ENCODE results near the gene SLAMF9. TPM values are rescaled to one million over a fixed set of nuclear protein-coding genes. Genes with fewer than 3 reads are reported as not detected.

Gene SLAMF9
- total RNA-seq, 6 experiments from 2014 or later: 0.68 to 2.2 (median 1.6) TPM; not detected in 2

- no peak for ATAC-seq
- peaks cover 16 to 20% (median 19%) of the 10 kb centered on the region in 4 donors for H3K36me3 ChIP-seq
- peak overlapping the region; percentile 34 to 91 (median 84) for H3K27ac ChIP-seq
- peaks cover 0 to 26% (median 13%) of the 10 kb centered on the region in 4 donors for H3K4me1 ChIP-seq
- peak in 1 of 3 donors; percentile 42 for DNase-seq
- no peaks in the 10 kb centered on the region for H3K27me3 ChIP-seq
- no peaks in the 10 kb centered on the region for H3K9me3 ChIP-seq
- H3K4me3 ChIP-seq: peak overlapping the region; percentile 67 to 91 (median 85)
- 44% methylated on average over 14 of the region's 18 CpGs for WGBS (ENCODE audit: insufficient coverage, low coverage, low lambda C conversion rate, missing lambda C conversion rate)
- TF ChIP-seq, protein P1, sequence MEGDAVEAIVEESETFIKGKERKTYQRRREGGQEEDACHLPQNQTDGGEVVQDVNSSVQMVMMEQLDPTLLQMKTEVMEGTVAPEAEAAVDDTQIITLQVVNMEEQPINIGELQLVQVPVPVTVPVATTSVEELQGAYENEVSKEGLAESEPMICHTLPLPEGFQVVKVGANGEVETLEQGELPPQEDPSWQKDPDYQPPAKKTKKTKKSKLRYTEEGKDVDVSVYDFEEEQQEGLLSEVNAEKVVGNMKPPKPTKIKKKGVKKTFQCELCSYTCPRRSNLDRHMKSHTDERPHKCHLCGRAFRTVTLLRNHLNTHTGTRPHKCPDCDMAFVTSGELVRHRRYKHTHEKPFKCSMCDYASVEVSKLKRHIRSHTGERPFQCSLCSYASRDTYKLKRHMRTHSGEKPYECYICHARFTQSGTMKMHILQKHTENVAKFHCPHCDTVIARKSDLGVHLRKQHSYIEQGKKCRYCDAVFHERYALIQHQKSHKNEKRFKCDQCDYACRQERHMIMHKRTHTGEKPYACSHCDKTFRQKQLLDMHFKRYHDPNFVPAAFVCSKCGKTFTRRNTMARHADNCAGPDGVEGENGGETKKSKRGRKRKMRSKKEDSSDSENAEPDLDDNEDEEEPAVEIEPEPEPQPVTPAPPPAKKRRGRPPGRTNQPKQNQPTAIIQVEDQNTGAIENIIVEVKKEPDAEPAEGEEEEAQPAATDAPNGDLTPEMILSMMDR (IDR thresholded peaks at IDR 0.05): no peak
- no peak for TF ChIP-seq POLR2A (IDR thresholded peaks at IDR 0.05)
- intact Hi-C loops (cut with DNase I): no loop called here
Measured at GRCh38 chr1:159921700-159922504, 32.1 kb downstream of the SLAMF9 start.

DNA sequence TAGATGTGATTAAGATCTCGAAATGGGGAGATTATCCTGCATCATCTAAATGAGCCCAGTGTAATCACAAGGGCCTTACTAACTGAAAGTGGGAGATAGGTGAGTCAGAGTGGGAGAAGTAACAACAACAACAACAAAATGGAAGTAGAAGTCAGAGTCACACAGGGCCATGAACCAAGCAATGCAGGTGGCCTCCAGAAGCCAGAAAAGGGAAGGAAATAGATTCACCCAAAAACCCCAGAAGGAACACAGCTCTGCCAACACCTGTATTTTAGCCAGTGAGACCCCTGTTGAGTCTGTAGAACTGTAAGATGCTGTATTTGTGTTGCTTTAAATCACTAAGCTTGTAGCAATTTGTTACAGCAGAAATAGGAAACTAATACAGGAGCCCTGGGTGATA lies 32.8 kb downstream of the SLAMF9 start:
- peak overlapping the region in 1 of 3 donors; percentile 91 for H3K27ac ChIP-seq
- no peak for TF ChIP-seq POLR2A (IDR thresholded peaks at IDR 0.05)
- TF ChIP-seq, protein P1 (IDR thresholded peaks at IDR 0.05): no peak
- H3K4me3 ChIP-seq: no peak overlapping the region
- peaks cover 16 to 20% (median 19%) of the 10 kb centered on the region in 4 donors for H3K36me3 ChIP-seq
- H3K4me1 ChIP-seq: peaks cover 0 to 26% (median 13%) of the 10 kb centered on the region in 4 donors
- DNase-seq: no peak
- H3K27me3 ChIP-seq: no peaks in the 10 kb centered on the region
- no peak for ATAC-seq
- intact Hi-C loops (cut with DNase I): no loop called here
- 64% methylated on average over 1 of the region's 1 CpG for WGBS (ENCODE audit: insufficient coverage, low coverage, low lambda C conversion rate, missing lambda C conversion rate)
- H3K9me3 ChIP-seq: no peaks in the 10 kb centered on the region

- Histone ChIP-seq H3K4me1 (peaks cover 0 to 23% (median 11%) of the 10 kb centered on the region in 4 donors), H3K27me3 (no peaks in the 10 kb centered on the region), H3K27ac (no peak overlapping the region), H3K36me3 (peaks cover 16 to 20% (median 19%) of the 10 kb centered on the region in 4 donors), H3K9me3 (no peaks in the 10 kb centered on the region), H3K4me3 (no peak overlapping the region)
- DNase-seq (no peak), ATAC-seq (no peak)
- WGBS (ENCODE audit: insufficient coverage, low coverage, low lambda C conversion rate, missing lambda C conversion rate): 43% methylated on average over 1 of the region's 1 CpG
- TF ChIP-seq, protein P1 (IDR thresholded peaks at IDR 0.05): no peak
- no peak for TF ChIP-seq POLR2A (IDR thresholded peaks at IDR 0.05)
- intact Hi-C loops (cut with DNase I): no loop called here
Measured at GRCh38 chr1:159920651-159921050, 33.4 kb downstream of the SLAMF9 start.

- no peaks in the 10 kb centered on the region for H3K27me3 ChIP-seq
- DNase-seq (peak in 1 of 3 donors; percentile 19), ATAC-seq (no peak)
- TF ChIP-seq, protein P1 (IDR thresholded peaks at IDR 0.05): no peak
- TF ChIP-seq POLR2A (IDR thresholded peaks at IDR 0.05): no peak
- H3K27ac ChIP-seq: no peak overlapping the region
- peaks cover 0 to 21% (median 10%) of the 10 kb centered on the region in 4 donors for H3K4me1 ChIP-seq
- WGBS (ENCODE audit: insufficient coverage, low coverage, low lambda C conversion rate, missing lambda C conversion rate): no CpG with 5 or more reads among the region's 10 CpGs
- intact Hi-C loops (cut with DNase I): no loop called here
- no peaks in the 10 kb centered on the region for H3K9me3 ChIP-seq
- H3K36me3 ChIP-seq: peaks cover 16 to 20% (median 19%) of the 10 kb centered on the region in 4 donors
- no peak overlapping the region for H3K4me3 ChIP-seq
Measured at GRCh38 chr1:159920202-159920601, 33.8 kb downstream of the SLAMF9 start.

All from right lobe of liver (tissue), 6 donors.